Suprapubic skin (tissue), 4 donors: ENCODE results near the gene CTNNA3. TPM values are rescaled to one million over a fixed set of nuclear protein-coding genes. Genes with fewer than 3 reads are reported as not detected.

Experiments used
- DNase-seq, 2 donors: peaks; one replicate each; pipeline ENCODE4 v3.0.0-alpha.2; 2019; ENCODE audit warnings: low spot score in 2 of 2
- H3K27ac ChIP-seq: fragments of 200-600 bp; sonication (generic); one replicate; pipeline ENCODE4 v1.5.1; 2019
- H3K27me3 ChIP-seq: fragments of 200-600 bp; sonication (generic); one replicate; pipeline ENCODE4 v1.5.1; 2019
- H3K36me3 ChIP-seq: fragments of 200-600 bp; sonication (generic); one replicate; pipeline ENCODE4 v1.5.1; 2019
- H3K4me1 ChIP-seq: fragments of 200-600 bp; sonication (generic); one replicate; pipeline ENCODE4 v1.5.1; 2019
- H3K4me3 ChIP-seq: fragments of 200-600 bp; sonication (generic); one replicate; pipeline ENCODE4 v1.5.1; 2019; ENCODE audit warnings: mild to moderate bottlenecking
- H3K9me3 ChIP-seq: fragments of 200-600 bp; sonication (generic); one replicate; pipeline ENCODE4 v1.5.1; 2019
- CTCF ChIP-seq, 2 donors: fragments of 200-600 bp in 1 of 2; fragments of 450-650 bp in 1 of 2; sonication (generic) in 1 of 2; IDR thresholded peaks; one replicate each; pipeline ENCODE4 v1.5.1; 2016 to 2019; ENCODE audit warnings: antibody characterized with exemption in 2 of 2, mild to moderate bottlenecking in 1 of 2, moderate library complexity in 1 of 2
- EP300 ChIP-seq: sonication (generic); formaldehyde crosslinking; IDR thresholded peaks from one replicate; pipeline ENCODE4 v1.6.1; 2017; ENCODE audit warnings: antibody characterized with exemption
- POLR2A ChIP-seq, 2 donors: fragments of 450-650 bp; IDR thresholded peaks; one replicate each; pipeline ENCODE4 v1.6.1; 2017; ENCODE audit warnings: antibody characterized with exemption in 2 of 2, mild to moderate bottlenecking in 2 of 2, moderate library complexity in 2 of 2
- POLR2AphosphoS5 ChIP-seq, 3 donors: sonication (generic); formaldehyde crosslinking; IDR thresholded peaks; one replicate each; pipeline ENCODE4 v1.6.1; 2017; ENCODE audit warnings: antibody characterized with exemption in 3 of 3
- WGBS: methylation state at CpG from one replicate; pipeline ENCODE4 v1.1.5; 2018; 5-methylcytosine and 5-hydroxymethylcytosine counted together
- total RNA-seq, 4 donors: library from RNA; depleted of rRNA; stranded (reverse); fragments of >200 nt; gene quantifications; one replicate each; pipeline ENCODE4 v1.1.0, GENCODE V29; 2016

CTNNA3 gene
- total RNA-seq, 4 donors from 2014 or later = 0.08 to 0.29 (median 0.21) TPM

- WGBS = 59% methylated on average over 3 of the region's 3 CpGs
- H3K36me3 ChIP-seq = no peaks in the 10 kb centered on the region
- no peak overlapping the region for H3K27ac ChIP-seq
- no peak overlapping the region for H3K4me3 ChIP-seq
- no peaks in the 10 kb centered on the region for H3K27me3 ChIP-seq
- DNase-seq = no peak
- H3K9me3 ChIP-seq = no peaks in the 10 kb centered on the region
- TF ChIP-seq POLR2AphosphoS5 (IDR thresholded peaks at IDR 0.05) (no peak), CTCF (IDR thresholded peaks at IDR 0.05) (no peak), POLR2A (IDR thresholded peaks at IDR 0.05) (no peak), EP300 (no peak)
- no peaks in the 10 kb centered on the region for H3K4me1 ChIP-seq
These were observed 89.4 kb downstream of the CTNNA3 start for GRCh38 chr10:67606572-67606971.

GRCh38 chr10:67603701-67604100 lies 92.3 kb downstream of the CTNNA3 start:
- Histone ChIP-seq H3K36me3 (no peaks in the 10 kb centered on the region), H3K27ac (no peak overlapping the region), H3K4me1 (no peaks in the 10 kb centered on the region), H3K9me3 (no peaks in the 10 kb centered on the region), H3K27me3 (no peaks in the 10 kb centered on the region), H3K4me3 (no peak overlapping the region)
- no peak for TF ChIP-seq CTCF (IDR thresholded peaks at IDR 0.05)
- no peak for TF ChIP-seq POLR2AphosphoS5 (IDR thresholded peaks at IDR 0.05)
- no peak for TF ChIP-seq EP300
- TF ChIP-seq POLR2A (IDR thresholded peaks at IDR 0.05) = no peak
- no peak for DNase-seq
- 89% methylated on average over 3 of the region's 3 CpGs for WGBS

GRCh38 chr10:67603086-67603485 lies 92.9 kb downstream of the CTNNA3 start:
- Histone ChIP-seq H3K27ac (no peak overlapping the region), H3K4me1 (no peaks in the 10 kb centered on the region), H3K4me3 (no peak overlapping the region), H3K36me3 (no peaks in the 10 kb centered on the region), H3K27me3 (no peaks in the 10 kb centered on the region), H3K9me3 (no peaks in the 10 kb centered on the region)
- no peak for DNase-seq
- WGBS = 85% methylated on average over 8 of the region's 8 CpGs
- TF ChIP-seq CTCF (IDR thresholded peaks at IDR 0.05) (no peak), POLR2A (IDR thresholded peaks at IDR 0.05) (no peak), EP300 (no peak), POLR2AphosphoS5 (IDR thresholded peaks at IDR 0.05) (no peak)

DNA sequence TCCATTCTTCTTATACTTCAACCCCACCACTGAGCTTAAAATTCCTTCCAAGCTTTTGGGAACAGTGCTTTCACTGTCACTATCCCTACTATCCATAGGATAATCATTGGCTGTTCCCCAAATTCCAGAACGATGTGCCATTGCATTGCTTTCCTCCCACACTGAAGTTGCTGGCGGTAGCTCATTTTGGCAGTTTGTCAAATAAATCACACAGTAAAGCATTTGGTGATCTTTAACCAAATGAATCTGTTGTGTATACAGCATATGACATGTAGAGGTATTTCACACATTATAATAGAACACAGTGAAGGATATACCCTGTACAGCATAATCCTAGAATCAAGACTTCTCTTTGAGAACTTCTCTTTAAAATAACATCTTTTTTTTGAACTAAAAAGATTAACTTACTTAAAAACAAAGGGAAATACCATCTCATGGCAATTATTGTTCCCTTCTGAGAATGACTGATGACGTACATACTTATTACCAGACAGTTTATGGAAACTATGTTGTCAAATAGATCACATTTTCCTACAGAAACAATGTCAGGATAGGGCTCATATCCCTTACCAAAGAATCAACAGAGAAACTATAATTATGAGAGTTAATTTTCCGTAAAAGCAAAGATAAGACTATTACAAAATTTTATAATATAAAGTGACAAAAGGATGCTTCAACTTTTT lies 93.6 kb downstream of the CTNNA3 start:
- Histone ChIP-seq H3K4me1 (no peaks in the 10 kb centered on the region), H3K9me3 (no peaks in the 10 kb centered on the region), H3K27me3 (no peaks in the 10 kb centered on the region), H3K27ac (no peak overlapping the region), H3K4me3 (no peak overlapping the region), H3K36me3 (no peaks in the 10 kb centered on the region)
- TF ChIP-seq POLR2AphosphoS5 (IDR thresholded peaks at IDR 0.05) (no peak), CTCF (IDR thresholded peaks at IDR 0.05) (no peak), EP300 (no peak)
- DNase-seq = no peak
- WGBS = 43% methylated on average over 4 of the region's 4 CpGs

DNA sequence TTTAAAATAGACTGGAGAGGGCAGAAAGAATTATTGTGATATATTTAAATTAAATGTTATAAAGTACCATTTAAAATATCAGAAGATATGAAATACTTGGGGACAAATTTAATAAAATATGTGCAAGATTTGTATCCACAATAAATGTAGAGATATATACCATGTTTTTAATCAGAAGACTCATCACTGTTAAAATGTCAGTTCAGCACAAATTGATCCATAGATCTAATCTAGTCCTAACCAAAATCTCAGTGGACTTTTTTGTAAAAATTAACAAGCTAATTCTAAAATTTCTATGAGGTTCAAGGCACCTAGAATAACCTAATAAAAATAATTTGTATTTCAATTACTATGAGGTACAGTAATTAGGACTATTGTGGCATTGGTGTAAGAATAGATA lies 96.4 kb downstream of the CTNNA3 start:
- Histone ChIP-seq H3K4me3 (no peak overlapping the region), H3K4me1 (no peaks in the 10 kb centered on the region), H3K36me3 (no peaks in the 10 kb centered on the region), H3K27me3 (no peaks in the 10 kb centered on the region), H3K9me3 (no peaks in the 10 kb centered on the region), H3K27ac (no peak overlapping the region)
- no peak for DNase-seq
- no peak for TF ChIP-seq POLR2A (IDR thresholded peaks at IDR 0.05)
- no peak for TF ChIP-seq EP300
- no peak for TF ChIP-seq POLR2AphosphoS5 (IDR thresholded peaks at IDR 0.05)
- TF ChIP-seq CTCF (IDR thresholded peaks at IDR 0.05) = no peak
